ENCODE data around the gene CFAP97D1. TPM values are rescaled to one million over a fixed set of nuclear protein-coding genes. Genes with fewer than 3 reads are reported as not detected.

Gene CFAP97D1
- total RNA-seq, 4 donors from 2014 or later = 0.19 to 0.22 TPM; not detected in 2

DNA sequence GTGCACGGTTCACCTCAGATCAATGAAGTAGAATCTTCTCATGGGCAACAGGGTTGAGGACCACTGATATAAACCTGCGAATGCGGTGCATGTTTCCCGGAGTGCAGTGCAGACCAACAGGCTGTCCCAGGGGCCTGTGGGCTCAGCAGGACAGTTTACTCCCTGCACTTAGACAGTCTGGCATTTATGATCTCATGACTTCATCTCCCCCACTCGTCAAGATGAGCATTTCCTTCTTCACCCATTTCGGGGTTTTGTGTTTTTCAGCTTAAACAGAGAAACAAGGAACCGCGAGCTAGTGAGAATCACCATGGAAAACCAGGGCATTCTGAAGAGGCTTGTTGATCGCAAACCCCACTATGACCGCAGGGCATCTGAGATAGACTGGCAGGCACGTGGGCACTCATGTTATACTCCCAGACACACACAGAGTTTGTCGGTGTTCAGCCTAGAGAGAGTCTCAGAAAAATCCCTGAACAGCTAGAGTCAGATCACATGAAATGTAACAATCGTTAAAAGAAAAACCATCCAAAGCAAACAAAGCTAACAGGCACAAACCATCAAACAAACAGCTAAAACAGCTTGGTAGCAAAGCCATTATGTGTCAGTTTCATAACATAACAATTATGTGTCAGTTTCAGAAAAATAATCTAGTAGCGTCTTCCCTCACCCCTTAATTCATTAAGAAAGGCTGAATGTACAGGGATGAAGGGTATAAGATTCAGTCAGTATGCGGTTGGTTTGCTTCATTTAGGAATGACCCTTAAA is 2.9 kb downstream of the CFAP97D1 start:
- TF ChIP-seq, protein P1, sequence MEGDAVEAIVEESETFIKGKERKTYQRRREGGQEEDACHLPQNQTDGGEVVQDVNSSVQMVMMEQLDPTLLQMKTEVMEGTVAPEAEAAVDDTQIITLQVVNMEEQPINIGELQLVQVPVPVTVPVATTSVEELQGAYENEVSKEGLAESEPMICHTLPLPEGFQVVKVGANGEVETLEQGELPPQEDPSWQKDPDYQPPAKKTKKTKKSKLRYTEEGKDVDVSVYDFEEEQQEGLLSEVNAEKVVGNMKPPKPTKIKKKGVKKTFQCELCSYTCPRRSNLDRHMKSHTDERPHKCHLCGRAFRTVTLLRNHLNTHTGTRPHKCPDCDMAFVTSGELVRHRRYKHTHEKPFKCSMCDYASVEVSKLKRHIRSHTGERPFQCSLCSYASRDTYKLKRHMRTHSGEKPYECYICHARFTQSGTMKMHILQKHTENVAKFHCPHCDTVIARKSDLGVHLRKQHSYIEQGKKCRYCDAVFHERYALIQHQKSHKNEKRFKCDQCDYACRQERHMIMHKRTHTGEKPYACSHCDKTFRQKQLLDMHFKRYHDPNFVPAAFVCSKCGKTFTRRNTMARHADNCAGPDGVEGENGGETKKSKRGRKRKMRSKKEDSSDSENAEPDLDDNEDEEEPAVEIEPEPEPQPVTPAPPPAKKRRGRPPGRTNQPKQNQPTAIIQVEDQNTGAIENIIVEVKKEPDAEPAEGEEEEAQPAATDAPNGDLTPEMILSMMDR (IDR thresholded peaks at IDR 0.05; ENCODE audit: low read depth) = no peak

- TF ChIP-seq, protein P1 (IDR thresholded peaks at IDR 0.05; ENCODE audit: low read depth) = no peak
Measured at GRCh38 chr17:43784068-43784467, 3.8 kb downstream of the CFAP97D1 start.

- TF ChIP-seq, protein P1 (IDR thresholded peaks at IDR 0.05; ENCODE audit: low read depth) = no peak
Measured at GRCh38 chr17:43784628-43785101, 4.4 kb downstream of the CFAP97D1 start.

DNA sequence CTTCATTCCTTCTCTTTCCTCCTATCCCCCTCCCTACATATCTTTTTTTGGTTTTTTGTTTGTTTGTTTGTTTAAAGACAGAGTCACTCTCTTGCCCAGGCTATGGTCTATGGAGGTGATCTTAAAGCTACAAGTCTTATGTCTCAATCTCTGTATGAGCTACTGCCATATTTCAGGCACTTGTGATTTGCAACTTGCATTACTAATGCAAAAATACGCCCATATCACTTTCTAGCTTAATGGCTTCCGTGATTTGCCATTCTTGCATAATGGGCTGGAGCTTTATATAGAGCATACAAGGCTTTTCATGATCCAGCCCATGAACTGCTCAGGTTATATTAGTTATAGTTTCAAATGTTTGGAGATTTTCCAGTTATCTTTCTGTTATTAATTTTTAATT is 7.5 kb downstream of the CFAP97D1 start:
- TF ChIP-seq, protein P1 (IDR thresholded peaks at IDR 0.05; ENCODE audit: low read depth) = no peak

DNA sequence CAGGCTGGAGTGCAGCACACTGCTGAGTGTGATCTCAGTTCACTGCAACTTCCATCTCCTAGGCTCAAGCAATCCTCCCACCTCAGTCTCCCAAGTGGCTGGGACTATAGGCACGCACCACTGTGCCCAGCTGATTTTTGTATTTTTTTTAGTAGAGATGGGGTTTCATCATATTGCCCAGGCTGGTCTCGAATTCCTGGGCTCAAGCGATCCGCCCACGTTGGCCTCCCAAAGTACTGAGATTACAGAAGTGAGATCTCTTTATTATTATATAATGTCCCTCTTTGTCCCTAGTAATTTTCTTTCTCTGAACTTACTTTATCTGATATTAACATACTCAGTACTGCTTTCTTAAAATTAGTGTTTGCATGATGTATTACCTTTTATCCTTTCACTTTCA is 8.3 kb downstream of the CFAP97D1 start:
- TF ChIP-seq, protein P1 (IDR thresholded peaks at IDR 0.05; ENCODE audit: low read depth) = no peak

GRCh38 chr17:43789482-43789881 is 9.2 kb downstream of the CFAP97D1 start:
- TF ChIP-seq, protein P1 (IDR thresholded peaks at IDR 0.05; ENCODE audit: low read depth) = no peak

GRCh38 chr17:43790311-43790940 is 10.2 kb downstream of the CFAP97D1 start:
- TF ChIP-seq, protein P1 (IDR thresholded peaks at IDR 0.05; ENCODE audit: low read depth) = no peak

Data from subcutaneous adipose tissue (tissue), 4 donors.